PFSK-1 (cell line): ENCODE data around the gene GCH1.

ENCODE experiments used
- FOXP2 ChIP-seq: optimal IDR thresholded peaks from 2 replicates; pipeline ENCODE3; 2011; ENCODE audit warnings: borderline replicate concordance, control low read depth, inconsistent platforms; ENCODE audit not compliant: insufficient read depth; ENCODE audit errors: extremely low read length, extremely low read depth
- REST ChIP-seq, 2 experiments: IDR thresholded peaks; 2 replicates each; pipeline versions ENCODE4 v1.6.1 to v1.8.0; 2011 to 2012; ENCODE audit warnings: low read depth in 2 of 2, low read length in 2 of 2, control low read depth in 1 of 2, inconsistent platforms in 1 of 2, mild to moderate bottlenecking in 1 of 2, moderate library complexity in 1 of 2; ENCODE audit not compliant: insufficient read depth in 1 of 2

- TF ChIP-seq FOXP2 (no peak), REST (IDR thresholded peaks at IDR 0.05; ENCODE audit: insufficient read depth in 1 of 2, low read depth in 2 of 2, low read length in 2 of 2) (no peak)
Observed at GRCh38 chr14:54894995-54895394, 7.6 kb downstream of the GCH1 start.
